Neural cell (in vitro differentiated cells): Measurements from ENCODE around the gene CETN2. TPM values are rescaled to one million over a fixed set of nuclear protein-coding genes. Genes with fewer than 3 reads are reported as not detected.

ENCODE experiments used
- H2AFZ ChIP-seq: fragments of 200-600, 300-800 bp; sonication (generic), shearing (Covaris generic); 2 replicates; pipeline ENCODE4 v1.6.0; 2014; ENCODE audit warnings: low read depth, mild to moderate bottlenecking, antibody characterized with exemption, low read length, moderate library complexity
- H3F3A ChIP-seq: fragments of 200-600 bp; shearing (Covaris generic); 2 replicates; pipeline ENCODE4 v1.6.1; 2016; ENCODE audit warnings: mild to moderate bottlenecking, moderate library complexity, mixed read lengths, antibody characterized with exemption, low read length; ENCODE audit not compliant: insufficient read depth, poor library complexity, severe bottlenecking
- H3K27ac ChIP-seq: fragments of 200-600, 300-800 bp; sonication (generic), shearing (Covaris generic); 2 replicates; pipeline ENCODE4 v1.5.1; 2014; ENCODE audit warnings: mild to moderate bottlenecking, low read length, moderate library complexity
- H3K27me3 ChIP-seq: fragments of 300-800, 200-600 bp; sonication (generic), shearing (Covaris generic); 2 replicates; pipeline ENCODE4 v1.6.0; 2014; ENCODE audit warnings: mild to moderate bottlenecking, low read depth, low read length, moderate library complexity; ENCODE audit not compliant: insufficient read depth
- H3K36me3 ChIP-seq: fragments of 300-800, 200-600 bp; sonication (generic), shearing (Covaris generic); 2 replicates; pipeline ENCODE4 v1.5.1; 2014; ENCODE audit warnings: mild to moderate bottlenecking, antibody characterized with exemption, low read length, moderate library complexity; ENCODE audit not compliant: insufficient read depth
- H3K4me2 ChIP-seq: fragments of 300-800, 200-600 bp; sonication (generic), shearing (Covaris generic); 2 replicates; pipeline ENCODE4 v1.6.0; 2014; ENCODE audit warnings: mild to moderate bottlenecking, low read length
- H3K4me3 ChIP-seq: fragments of 300-800, 200-600 bp; sonication (generic), shearing (Covaris generic); 2 replicates; pipeline ENCODE4 v1.5.1; 2014; ENCODE audit warnings: mild to moderate bottlenecking, low read length, moderate library complexity
- H3K79me2 ChIP-seq: fragments of 200-600 bp; shearing (Covaris generic); replicated peaks from 2 replicates; pipeline ENCODE4 v1.6.0; 2014; ENCODE audit warnings: mild to moderate bottlenecking, low read length, moderate library complexity; ENCODE audit not compliant: insufficient read depth
- H3K9ac ChIP-seq: fragments of 300-800, 200-600 bp; sonication (generic), shearing (Covaris generic); 2 replicates; pipeline ENCODE4 v1.6.1; 2016; ENCODE audit warnings: mild to moderate bottlenecking, low read length, mixed read lengths
- H3K9me2 ChIP-seq: fragments of 200-600 bp; shearing (Covaris generic); 2 replicates; pipeline ENCODE4 v1.6.1; 2016; ENCODE audit warnings: mild to moderate bottlenecking, low read length, mixed read lengths; ENCODE audit not compliant: insufficient read depth
- H3K9me3 ChIP-seq: fragments of 200-600, 300-800 bp; sonication (generic), shearing (Covaris generic); 2 replicates; pipeline ENCODE4 v1.6.1; 2016; ENCODE audit warnings: mild to moderate bottlenecking, mixed run types, low read length, moderate library complexity, mixed read lengths
- H4K20me1 ChIP-seq: fragments of 200-600 bp; shearing (Covaris generic); 2 replicates; pipeline ENCODE4 v1.6.1; 2016; ENCODE audit warnings: mild to moderate bottlenecking, mixed run types; ENCODE audit not compliant: insufficient read depth
- EP300 ChIP-seq: fragments of 450-650 bp; conservative IDR thresholded peaks from 2 replicates; pipeline ENCODE4 v1.6.1; 2014; ENCODE audit warnings: antibody characterized with exemption, mild to moderate bottlenecking, moderate library complexity; ENCODE audit not compliant: poor library complexity, severe bottlenecking
- EZH2 ChIP-seq: fragments of 200-600, 300-800 bp; shearing (Covaris generic), sonication (generic); IDR thresholded peaks from 2 replicates; pipeline ENCODE4 v1.6.1; 2014; ENCODE audit warnings: antibody characterized with exemption, low read length, borderline replicate concordance, mild to moderate bottlenecking; ENCODE audit not compliant: insufficient read depth, poor library complexity, severe bottlenecking
- MXI1 ChIP-seq: fragments of 450-650 bp; conservative IDR thresholded peaks from 2 replicates; pipeline ENCODE4 v1.6.1; 2014; ENCODE audit warnings: antibody characterized with exemption, mild to moderate bottlenecking; ENCODE audit not compliant: poor library complexity, severe bottlenecking
- POLR2AphosphoS5 ChIP-seq: IDR thresholded peaks from 2 replicates; pipeline ENCODE4 v1.6.1; 2012
- RAD21 ChIP-seq: fragments of 450-650 bp; conservative IDR thresholded peaks from 2 replicates; pipeline ENCODE4 v1.6.1; 2014; ENCODE audit warnings: antibody characterized with exemption, mild to moderate bottlenecking, moderate library complexity
- SMC3 ChIP-seq: fragments of 450-650 bp; conservative IDR thresholded peaks from 2 replicates; pipeline ENCODE4 v1.6.1; 2014; ENCODE audit warnings: antibody characterized with exemption, mild to moderate bottlenecking, moderate library complexity; ENCODE audit not compliant: poor library complexity
- TAF1 ChIP-seq: IDR thresholded peaks from 2 replicates; pipeline ENCODE4 v1.6.1; 2012; ENCODE audit warnings: low read depth
- polyA plus RNA-seq: library from polyadenylated mRNA; depleted of rRNA; stranded (reverse); fragments of >200 nt; gene quantifications from 2 replicates; pipeline ENCODE4 v1.2.3, GENCODE V29; 2014
- TF ChIP-seq, protein P1 (sequence below): fragments of 450-650 bp; IDR thresholded peaks from 2 replicates; pipeline ENCODE4 v1.5.1; 2014; ENCODE audit warnings: antibody characterized with exemption, mild to moderate bottlenecking, moderate library complexity; ENCODE audit not compliant: poor library complexity, severe bottlenecking
- TF ChIP-seq, protein P2 (sequence below): IDR thresholded peaks from 2 replicates; pipeline ENCODE4 v1.6.1; 2012; ENCODE audit warnings: borderline replicate concordance

CETN2 gene
- polyA plus RNA-seq, 1 donor from 2014 or later, result 163 TPM

GRCh38 chrX:152844256-152844655 is 13.7 kb upstream of the CETN2 start:
- Histone ChIP-seq H3K27ac (no peak overlapping the region), H3K79me2 (no peaks in the 10 kb centered on the region), H3K27me3 (no peaks in the 10 kb centered on the region), H3K4me3 (no peak overlapping the region), H2AFZ (no peak overlapping the region), H3K9ac (no peak overlapping the region), H3K4me2 (no peak overlapping the region), H3F3A (no peaks in the 10 kb centered on the region), H4K20me1 (no peaks in the 10 kb centered on the region), H3K9me2 (no peaks in the 10 kb centered on the region), H3K9me3 (no peaks in the 10 kb centered on the region), H3K36me3 (no peaks in the 10 kb centered on the region)
- no peak for TF ChIP-seq SMC3
- TF ChIP-seq POLR2AphosphoS5, result no peak
- no peak for TF ChIP-seq RAD21
- TF ChIP-seq, protein P1, sequence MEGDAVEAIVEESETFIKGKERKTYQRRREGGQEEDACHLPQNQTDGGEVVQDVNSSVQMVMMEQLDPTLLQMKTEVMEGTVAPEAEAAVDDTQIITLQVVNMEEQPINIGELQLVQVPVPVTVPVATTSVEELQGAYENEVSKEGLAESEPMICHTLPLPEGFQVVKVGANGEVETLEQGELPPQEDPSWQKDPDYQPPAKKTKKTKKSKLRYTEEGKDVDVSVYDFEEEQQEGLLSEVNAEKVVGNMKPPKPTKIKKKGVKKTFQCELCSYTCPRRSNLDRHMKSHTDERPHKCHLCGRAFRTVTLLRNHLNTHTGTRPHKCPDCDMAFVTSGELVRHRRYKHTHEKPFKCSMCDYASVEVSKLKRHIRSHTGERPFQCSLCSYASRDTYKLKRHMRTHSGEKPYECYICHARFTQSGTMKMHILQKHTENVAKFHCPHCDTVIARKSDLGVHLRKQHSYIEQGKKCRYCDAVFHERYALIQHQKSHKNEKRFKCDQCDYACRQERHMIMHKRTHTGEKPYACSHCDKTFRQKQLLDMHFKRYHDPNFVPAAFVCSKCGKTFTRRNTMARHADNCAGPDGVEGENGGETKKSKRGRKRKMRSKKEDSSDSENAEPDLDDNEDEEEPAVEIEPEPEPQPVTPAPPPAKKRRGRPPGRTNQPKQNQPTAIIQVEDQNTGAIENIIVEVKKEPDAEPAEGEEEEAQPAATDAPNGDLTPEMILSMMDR, result no peak
- TF ChIP-seq EZH2, result no peak
- TF ChIP-seq, protein P2, sequence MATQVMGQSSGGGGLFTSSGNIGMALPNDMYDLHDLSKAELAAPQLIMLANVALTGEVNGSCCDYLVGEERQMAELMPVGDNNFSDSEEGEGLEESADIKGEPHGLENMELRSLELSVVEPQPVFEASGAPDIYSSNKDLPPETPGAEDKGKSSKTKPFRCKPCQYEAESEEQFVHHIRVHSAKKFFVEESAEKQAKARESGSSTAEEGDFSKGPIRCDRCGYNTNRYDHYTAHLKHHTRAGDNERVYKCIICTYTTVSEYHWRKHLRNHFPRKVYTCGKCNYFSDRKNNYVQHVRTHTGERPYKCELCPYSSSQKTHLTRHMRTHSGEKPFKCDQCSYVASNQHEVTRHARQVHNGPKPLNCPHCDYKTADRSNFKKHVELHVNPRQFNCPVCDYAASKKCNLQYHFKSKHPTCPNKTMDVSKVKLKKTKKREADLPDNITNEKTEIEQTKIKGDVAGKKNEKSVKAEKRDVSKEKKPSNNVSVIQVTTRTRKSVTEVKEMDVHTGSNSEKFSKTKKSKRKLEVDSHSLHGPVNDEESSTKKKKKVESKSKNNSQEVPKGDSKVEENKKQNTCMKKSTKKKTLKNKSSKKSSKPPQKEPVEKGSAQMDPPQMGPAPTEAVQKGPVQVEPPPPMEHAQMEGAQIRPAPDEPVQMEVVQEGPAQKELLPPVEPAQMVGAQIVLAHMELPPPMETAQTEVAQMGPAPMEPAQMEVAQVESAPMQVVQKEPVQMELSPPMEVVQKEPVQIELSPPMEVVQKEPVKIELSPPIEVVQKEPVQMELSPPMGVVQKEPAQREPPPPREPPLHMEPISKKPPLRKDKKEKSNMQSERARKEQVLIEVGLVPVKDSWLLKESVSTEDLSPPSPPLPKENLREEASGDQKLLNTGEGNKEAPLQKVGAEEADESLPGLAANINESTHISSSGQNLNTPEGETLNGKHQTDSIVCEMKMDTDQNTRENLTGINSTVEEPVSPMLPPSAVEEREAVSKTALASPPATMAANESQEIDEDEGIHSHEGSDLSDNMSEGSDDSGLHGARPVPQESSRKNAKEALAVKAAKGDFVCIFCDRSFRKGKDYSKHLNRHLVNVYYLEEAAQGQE, result no peak
- TF ChIP-seq MXI1, result no peak
- TF ChIP-seq TAF1, result no peak
- no peak for TF ChIP-seq EP300

DNA sequence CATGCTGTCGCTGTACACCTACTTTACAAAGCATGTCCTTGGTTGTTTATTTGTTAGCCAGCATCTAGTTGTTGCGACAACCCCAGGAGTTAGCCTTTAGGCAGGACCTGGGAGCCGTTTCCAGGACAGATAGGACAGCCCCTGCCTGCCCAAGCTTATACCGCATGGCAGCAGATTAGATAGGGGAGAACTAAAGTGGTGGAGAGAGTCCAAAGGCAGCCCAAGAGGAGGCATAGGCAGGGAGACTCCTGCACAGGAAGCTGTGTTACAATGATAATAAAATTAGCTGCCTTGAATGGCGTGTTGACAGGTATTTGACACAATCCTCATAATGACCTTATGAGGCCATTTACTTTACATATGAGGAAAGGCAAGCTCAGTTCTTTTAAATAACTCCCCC is 13.3 kb upstream of the CETN2 start:
- H3K4me3 ChIP-seq, result no peak overlapping the region
- no peaks in the 10 kb centered on the region for H3K27me3 ChIP-seq
- no peaks in the 10 kb centered on the region for H3F3A ChIP-seq
- H4K20me1 ChIP-seq, result no peaks in the 10 kb centered on the region
- no peak overlapping the region for H3K4me2 ChIP-seq
- H3K27ac ChIP-seq, result no peak overlapping the region
- H3K79me2 ChIP-seq, result no peaks in the 10 kb centered on the region
- H3K36me3 ChIP-seq, result no peaks in the 10 kb centered on the region
- H3K9ac ChIP-seq, result no peak overlapping the region
- H2AFZ ChIP-seq, result no peak overlapping the region
- H3K9me3 ChIP-seq, result no peaks in the 10 kb centered on the region
- TF ChIP-seq TAF1 (no peak), RAD21 (no peak), POLR2AphosphoS5 (no peak), EP300 (no peak), EZH2 (no peak), SMC3 (no peak), MXI1 (no peak)
- TF ChIP-seq, protein P2, result no peak
- TF ChIP-seq, protein P1, result no peak
- no peaks in the 10 kb centered on the region for H3K9me2 ChIP-seq
